Right atrium auricular region (tissue), 2 donors: ENCODE measurements around the gene ATG5. TPM values are rescaled to one million over a fixed set of nuclear protein-coding genes. Genes with fewer than 3 reads are reported as not detected.

Experiments used
- DNase-seq: peaks from one replicate; pipeline ENCODE4 v3.0.0-alpha.2; 2019; ENCODE audit warnings: low spot score
- H3K27ac ChIP-seq, 2 donors: fragments of 200-600 bp; sonication (generic); 1 replicate in 1 of 2; 2 replicates in 1 of 2; pipeline ENCODE4 v1.5.1; 2016 to 2019
- H3K27me3 ChIP-seq, 2 donors: fragments of 200-600 bp; sonication (generic); one replicate each; pipeline versions ENCODE4 v1.5.1 to v1.6.0; 2017 to 2019
- H3K36me3 ChIP-seq: fragments of 200-600 bp; sonication (generic); one replicate; pipeline ENCODE4 v1.5.1; 2016
- H3K4me1 ChIP-seq, 2 donors: fragments of 200-600 bp; sonication (generic); one replicate each; pipeline versions ENCODE4 v1.5.1 to v1.6.0; 2017 to 2019
- H3K4me3 ChIP-seq, 2 donors: fragments of 200-600 bp; sonication (generic); 1 replicate in 1 of 2; 2 replicates in 1 of 2; pipeline ENCODE4 v1.5.1; 2017 to 2019; ENCODE audit warnings: mild to moderate bottlenecking in 1 of 2, moderate library complexity in 1 of 2
- H3K9me3 ChIP-seq, 2 donors: fragments of 200-600 bp; sonication (generic); one replicate each; pipeline ENCODE4 v1.5.1; 2019
- total RNA-seq, 2 donors: library from RNA; depleted of rRNA; stranded (reverse); fragments of >200 nt; gene quantifications; one replicate each; pipeline ENCODE4 v1.1.0, GENCODE V29; 2016
- TF ChIP-seq, protein P1 (sequence below), 2 donors: fragments of 200-600 bp; sonication (generic); IDR thresholded peaks; one replicate each; pipeline ENCODE4 v1.5.1; 2019; ENCODE audit warnings: antibody characterized with exemption in 2 of 2

ATG5 gene
- total RNA-seq, 2 donors from 2014 or later: 11.0 to 18.0 TPM

DNA sequence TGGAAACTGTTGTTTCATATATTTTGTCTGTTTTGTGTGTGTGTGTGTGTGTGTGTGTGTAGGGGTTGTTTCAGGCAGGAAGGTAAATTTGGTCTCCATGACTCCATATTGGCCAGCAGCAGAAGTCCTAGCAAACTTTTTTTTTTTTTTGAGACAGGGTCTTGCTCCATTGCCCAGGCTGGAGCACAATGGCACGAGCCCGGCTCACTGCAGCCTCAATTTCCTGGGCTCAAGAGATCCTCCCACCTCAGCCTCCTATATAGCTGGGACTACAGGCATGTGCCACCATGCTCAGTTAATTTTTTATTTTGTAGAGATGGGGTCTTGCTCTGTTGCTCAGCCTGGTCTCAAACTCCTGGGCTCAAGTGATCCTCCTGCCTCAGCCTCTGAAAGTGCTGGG, 163.7 kb downstream of the ATG5 start:
- no peak for DNase-seq
- H3K9me3 ChIP-seq: no peaks in the 10 kb centered on the region
- no peaks in the 10 kb centered on the region for H3K36me3 ChIP-seq
- TF ChIP-seq, protein P1, sequence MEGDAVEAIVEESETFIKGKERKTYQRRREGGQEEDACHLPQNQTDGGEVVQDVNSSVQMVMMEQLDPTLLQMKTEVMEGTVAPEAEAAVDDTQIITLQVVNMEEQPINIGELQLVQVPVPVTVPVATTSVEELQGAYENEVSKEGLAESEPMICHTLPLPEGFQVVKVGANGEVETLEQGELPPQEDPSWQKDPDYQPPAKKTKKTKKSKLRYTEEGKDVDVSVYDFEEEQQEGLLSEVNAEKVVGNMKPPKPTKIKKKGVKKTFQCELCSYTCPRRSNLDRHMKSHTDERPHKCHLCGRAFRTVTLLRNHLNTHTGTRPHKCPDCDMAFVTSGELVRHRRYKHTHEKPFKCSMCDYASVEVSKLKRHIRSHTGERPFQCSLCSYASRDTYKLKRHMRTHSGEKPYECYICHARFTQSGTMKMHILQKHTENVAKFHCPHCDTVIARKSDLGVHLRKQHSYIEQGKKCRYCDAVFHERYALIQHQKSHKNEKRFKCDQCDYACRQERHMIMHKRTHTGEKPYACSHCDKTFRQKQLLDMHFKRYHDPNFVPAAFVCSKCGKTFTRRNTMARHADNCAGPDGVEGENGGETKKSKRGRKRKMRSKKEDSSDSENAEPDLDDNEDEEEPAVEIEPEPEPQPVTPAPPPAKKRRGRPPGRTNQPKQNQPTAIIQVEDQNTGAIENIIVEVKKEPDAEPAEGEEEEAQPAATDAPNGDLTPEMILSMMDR (IDR thresholded peaks at IDR 0.05): no peak
- H3K4me1 ChIP-seq: no peaks in the 10 kb centered on the region
- no peak overlapping the region for H3K4me3 ChIP-seq
- no peak overlapping the region for H3K27ac ChIP-seq
- no peaks in the 10 kb centered on the region for H3K27me3 ChIP-seq

DNA sequence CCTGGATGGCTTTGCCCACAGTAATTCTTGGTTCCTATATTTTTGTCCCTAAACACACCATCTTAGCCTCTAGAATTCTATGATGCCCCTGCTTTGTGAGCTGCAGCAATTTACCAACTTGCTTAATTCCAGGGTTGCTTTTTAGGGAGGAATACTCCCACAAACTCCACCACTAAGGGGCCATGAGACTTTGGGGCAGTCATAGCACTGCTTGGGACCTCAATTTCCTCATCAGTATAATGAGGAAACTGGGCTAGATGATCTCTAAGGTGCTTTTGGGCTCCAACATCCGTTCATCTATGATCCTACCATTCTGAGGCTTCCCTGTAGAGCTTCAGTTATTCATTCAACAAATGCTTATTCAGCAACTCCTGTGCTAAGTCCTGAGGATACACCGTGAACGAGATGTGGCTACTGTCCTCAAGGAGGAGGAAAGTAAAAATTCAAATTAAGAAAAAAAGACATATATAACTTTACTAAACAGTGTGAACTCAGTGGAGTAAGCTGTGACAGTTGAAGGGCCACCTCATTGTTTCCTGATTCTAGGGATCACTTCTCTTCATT, 164.2 kb downstream of the ATG5 start:
- TF ChIP-seq, protein P1 (IDR thresholded peaks at IDR 0.05): no peak

DNA sequence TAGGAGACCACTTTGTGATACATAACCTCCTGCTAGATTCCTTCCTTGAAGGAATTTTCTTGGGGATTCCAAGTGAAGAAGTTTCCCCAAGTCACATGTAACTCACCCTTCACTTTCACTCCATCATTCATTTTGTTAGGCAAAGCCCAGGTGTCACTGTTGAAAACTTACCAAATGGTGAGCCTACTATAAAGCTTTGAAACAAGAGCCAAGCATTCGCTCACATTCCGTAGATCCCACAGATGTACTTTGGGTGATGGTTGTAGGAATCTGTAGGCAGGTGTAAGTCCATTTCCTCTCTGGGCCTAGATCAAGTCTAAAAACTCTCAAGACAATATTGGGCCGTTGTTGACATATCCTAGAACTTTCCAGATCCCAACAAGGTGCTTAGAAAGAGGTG, 165.4 kb downstream of the ATG5 start:
- Histone ChIP-seq H3K27ac (no peak overlapping the region), H3K36me3 (no peaks in the 10 kb centered on the region), H3K27me3 (no peaks in the 10 kb centered on the region), H3K4me1 (no peaks in the 10 kb centered on the region), H3K9me3 (no peaks in the 10 kb centered on the region), H3K4me3 (no peak overlapping the region)
- TF ChIP-seq, protein P1 (IDR thresholded peaks at IDR 0.05): no peak
- no peak for DNase-seq

More for the DNA sequence above, 164.2 kb downstream of the ATG5 start:
- H3K27me3 ChIP-seq: no peaks in the 10 kb centered on the region
- no peak overlapping the region for H3K4me3 ChIP-seq
- H3K4me1 ChIP-seq: no peaks in the 10 kb centered on the region
- DNase-seq: no peak
- no peak overlapping the region for H3K27ac ChIP-seq
- H3K9me3 ChIP-seq: no peaks in the 10 kb centered on the region
- H3K36me3 ChIP-seq: no peaks in the 10 kb centered on the region

- no peaks in the 10 kb centered on the region for H3K27me3 ChIP-seq
- no peak for DNase-seq
- TF ChIP-seq, protein P1 (IDR thresholded peaks at IDR 0.05): no peak
- H3K4me1 ChIP-seq: no peaks in the 10 kb centered on the region
- H3K4me3 ChIP-seq: no peak overlapping the region
- no peaks in the 10 kb centered on the region for H3K36me3 ChIP-seq
- no peak overlapping the region for H3K27ac ChIP-seq
- H3K9me3 ChIP-seq: no peaks in the 10 kb centered on the region
Observed at GRCh38 chr6:106159531-106159940, 166.0 kb downstream of the ATG5 start.

- Histone ChIP-seq H3K4me3 (no peak overlapping the region), H3K36me3 (no peaks in the 10 kb centered on the region), H3K27ac (no peak overlapping the region), H3K27me3 (no peaks in the 10 kb centered on the region), H3K9me3 (no peaks in the 10 kb centered on the region), H3K4me1 (no peaks in the 10 kb centered on the region)
- TF ChIP-seq, protein P1 (IDR thresholded peaks at IDR 0.05): no peak
- DNase-seq: no peak
Observed at GRCh38 chr6:106158816-106159215, 166.7 kb downstream of the ATG5 start.

DNA sequence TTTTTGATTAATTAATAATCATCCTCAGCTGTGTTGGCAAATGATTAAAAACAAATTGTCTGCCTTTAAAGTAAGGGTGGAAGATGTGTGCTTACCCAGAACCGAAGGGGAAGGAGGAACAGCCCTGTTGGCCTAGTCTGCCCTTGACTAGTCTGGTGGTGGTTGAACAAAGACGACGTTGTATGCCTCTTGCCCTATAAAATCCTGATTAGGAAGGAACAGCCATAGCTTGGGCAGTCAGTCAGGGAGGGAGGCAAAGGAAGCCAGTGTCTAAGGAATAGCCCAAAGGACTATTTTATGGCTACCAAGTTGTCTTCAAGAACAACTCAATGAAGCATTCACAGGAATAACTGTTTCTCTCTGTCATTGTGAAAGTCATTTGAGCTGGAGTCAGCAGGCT, 168.7 kb downstream of the ATG5 start:
- H3K4me1 ChIP-seq: no peaks in the 10 kb centered on the region
- no peak overlapping the region for H3K4me3 ChIP-seq
- TF ChIP-seq, protein P1 (IDR thresholded peaks at IDR 0.05): no peak
- no peaks in the 10 kb centered on the region for H3K27me3 ChIP-seq
- H3K9me3 ChIP-seq: no peaks in the 10 kb centered on the region
- no peaks in the 10 kb centered on the region for H3K36me3 ChIP-seq
- H3K27ac ChIP-seq: no peak overlapping the region
- no peak for DNase-seq
